Measurements from ENCODE around the gene ATXN10.
A peak's percentile ranks its signal among the peaks of the same experiment; 100 is the strongest.
"Not testable (repeated sequence)": the region's sequence is repeated elsewhere in the genome, so short reads cannot be mapped to it uniquely, and the experiment has no call there.

Gene ATXN10

GRCh38 chr22:45644714-45645113 lies 26.9 kb upstream of the ATXN10 start:
- DNase-seq (ENCODE audit: low read depth in 2 of 2), result no peak

- DNase-seq (ENCODE audit: low read depth in 2 of 2), result no peak
These were observed 26.5 kb upstream of the ATXN10 start for GRCh38 chr22:45645150-45645525.

DNA sequence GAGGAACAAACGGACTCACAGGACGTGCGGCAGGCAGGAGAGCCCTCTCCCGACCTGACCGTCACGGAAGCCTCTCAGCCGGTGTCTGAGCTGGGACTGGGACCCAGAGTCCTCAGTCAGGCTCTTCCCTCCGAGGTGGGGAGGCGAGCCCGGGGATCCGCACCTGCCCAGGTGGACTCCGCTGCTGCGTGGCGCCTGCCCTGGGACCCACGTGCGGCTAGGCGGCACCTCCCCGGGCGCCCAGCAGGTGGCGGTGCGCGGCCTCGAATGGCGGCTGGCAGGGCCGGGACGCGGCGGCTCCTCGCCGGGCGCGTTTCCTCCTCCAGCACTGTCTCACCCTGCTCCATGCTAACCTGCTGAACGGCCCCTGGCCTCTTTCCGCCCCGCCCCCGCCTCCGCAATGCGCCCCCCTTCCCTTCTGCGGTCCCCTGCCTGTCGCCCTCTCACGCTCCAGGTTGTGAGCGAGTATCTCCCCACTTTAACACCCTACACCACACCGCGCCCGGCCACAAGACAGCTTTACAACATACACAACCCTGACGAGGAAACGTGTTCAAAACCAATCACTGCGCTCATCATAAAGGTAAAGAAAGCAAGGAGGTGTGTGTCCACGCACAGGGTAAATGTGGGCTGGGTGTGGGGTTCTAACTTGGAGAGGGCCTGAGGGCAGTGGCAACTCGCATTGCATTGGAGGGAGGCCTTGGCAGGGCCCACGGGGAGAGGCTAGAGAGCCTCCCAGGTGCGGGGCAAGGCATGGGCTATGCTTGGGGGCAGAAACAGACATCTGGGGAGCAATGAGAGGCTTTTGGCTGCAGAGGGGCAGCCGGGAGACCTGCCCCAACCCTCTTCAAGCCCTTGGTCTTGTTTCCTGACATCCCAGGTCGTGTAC lies 25.9 kb upstream of the ATXN10 start:
- DNase-seq (ENCODE audit: low read depth in 2 of 2), result peak; percentile 50 to 68

GRCh38 chr22:45647532-45648225 lies 24.0 kb upstream of the ATXN10 start:
- no peak for DNase-seq (ENCODE audit: low read depth in 2 of 2)

DNA sequence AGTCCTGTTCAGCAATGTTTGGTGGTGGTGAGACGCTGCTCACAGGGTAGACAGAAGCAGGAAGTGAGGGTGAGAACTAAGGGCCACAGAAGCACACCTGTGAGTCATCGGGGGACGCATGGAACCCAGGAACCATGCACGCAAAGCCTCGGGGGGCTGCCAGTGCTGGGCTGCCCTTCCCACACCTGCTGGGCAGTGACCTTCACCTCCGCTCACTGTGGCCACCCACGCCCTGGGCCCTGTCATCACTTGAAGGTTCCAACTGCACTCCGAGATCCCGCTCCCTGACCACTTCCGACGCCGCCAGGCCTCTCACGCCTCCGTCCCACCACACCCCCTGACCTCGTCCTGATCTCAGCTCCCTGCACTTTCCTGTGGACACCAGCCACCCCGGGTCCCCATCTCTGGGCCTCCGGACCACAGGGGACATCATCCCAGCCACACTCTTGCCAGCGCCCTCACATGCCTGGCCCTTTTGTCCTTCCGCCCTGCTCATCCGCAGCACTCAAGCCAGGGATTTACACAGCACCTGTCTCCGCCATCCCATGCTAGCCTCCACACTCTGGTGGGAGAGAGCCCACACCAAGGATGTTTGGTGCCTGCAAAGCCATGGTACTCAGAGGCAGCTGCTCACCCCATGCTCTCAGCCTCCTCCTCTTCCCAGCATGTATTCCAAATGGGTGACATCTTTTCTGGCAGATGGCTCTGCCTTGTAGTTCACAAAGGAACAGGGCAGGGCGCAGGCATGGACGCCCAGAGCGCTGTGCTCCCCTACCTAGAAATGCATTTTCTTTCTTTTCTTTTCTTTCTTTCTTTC lies 23.1 kb upstream of the ATXN10 start:
- DNase-seq (ENCODE audit: low read depth in 2 of 2), result no peak

DNA sequence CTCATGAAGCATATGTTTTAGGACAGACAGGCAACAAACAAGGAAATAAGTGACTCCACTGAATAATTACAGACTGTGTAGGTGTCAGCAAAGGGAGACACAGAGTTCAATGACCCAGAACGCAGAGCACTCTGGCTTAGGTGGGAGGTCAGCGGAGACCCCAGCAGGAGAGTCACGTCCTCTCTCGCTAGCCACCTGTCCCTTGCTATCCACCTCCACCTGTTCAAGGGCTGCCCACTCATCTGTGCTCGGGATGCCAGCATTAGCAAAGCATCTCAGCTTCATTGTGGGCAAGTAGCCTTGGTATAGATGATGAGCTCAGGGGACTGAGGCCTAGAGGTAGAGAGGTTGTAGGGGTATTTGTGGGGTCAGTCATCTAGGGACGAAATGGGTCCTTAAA lies 21.8 kb upstream of the ATXN10 start:
- no peak for DNase-seq (ENCODE audit: low read depth in 2 of 2)

DNA sequence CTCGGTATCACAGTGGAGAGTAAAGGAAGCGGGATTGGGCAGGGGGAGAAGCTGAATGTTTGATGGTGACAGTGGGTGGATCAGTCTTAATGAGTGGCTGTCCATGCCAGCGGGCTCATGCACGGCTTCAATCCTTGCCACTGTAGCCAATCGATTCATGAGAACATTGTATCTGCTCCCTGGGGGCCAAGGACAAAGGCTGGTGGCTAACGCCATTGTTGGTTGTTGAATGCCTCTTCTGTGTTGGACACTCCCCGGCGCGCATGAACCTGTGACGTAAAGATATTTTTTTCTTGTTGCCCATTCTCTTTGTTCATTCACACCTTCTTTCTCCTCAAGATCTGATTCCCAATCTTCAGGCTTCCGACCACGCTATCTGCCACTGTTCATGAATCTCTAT lies 20.9 kb upstream of the ATXN10 start:
- DNase-seq (ENCODE audit: low read depth in 2 of 2), result no peak

- no peak for DNase-seq (ENCODE audit: low read depth in 2 of 2)
These were observed 19.6 kb upstream of the ATXN10 start for GRCh38 chr22:45651931-45652528.

GRCh38 chr22:45656577-45656976 lies 15.1 kb upstream of the ATXN10 start:
- no peak for DNase-seq (ENCODE audit: low read depth in 2 of 2)

DNA sequence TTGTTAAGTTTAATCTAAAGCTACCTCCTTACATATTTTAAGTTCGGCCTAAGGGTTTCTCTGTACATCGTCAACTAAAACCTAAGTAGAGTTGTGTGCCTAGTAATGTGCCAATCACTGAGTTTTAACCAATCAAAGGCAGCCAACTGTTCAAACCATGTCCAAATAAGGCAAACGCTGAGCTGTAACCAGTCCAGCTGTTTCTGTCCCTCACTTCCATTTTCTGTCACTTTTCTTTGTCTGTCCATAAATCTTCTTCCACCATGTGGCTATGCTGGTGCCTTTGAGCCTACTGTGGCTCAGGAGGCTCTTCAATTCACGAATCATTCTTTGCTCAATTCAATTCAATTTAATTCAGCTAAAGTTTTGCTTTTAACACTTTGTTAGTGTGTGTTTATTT lies 13.9 kb upstream of the ATXN10 start:
- DNase-seq (ENCODE audit: low read depth in 2 of 2), result no peak

- no peak for DNase-seq (ENCODE audit: low read depth in 2 of 2)
These were observed 7.4 kb upstream of the ATXN10 start for GRCh38 chr22:45664136-45664646.

DNA sequence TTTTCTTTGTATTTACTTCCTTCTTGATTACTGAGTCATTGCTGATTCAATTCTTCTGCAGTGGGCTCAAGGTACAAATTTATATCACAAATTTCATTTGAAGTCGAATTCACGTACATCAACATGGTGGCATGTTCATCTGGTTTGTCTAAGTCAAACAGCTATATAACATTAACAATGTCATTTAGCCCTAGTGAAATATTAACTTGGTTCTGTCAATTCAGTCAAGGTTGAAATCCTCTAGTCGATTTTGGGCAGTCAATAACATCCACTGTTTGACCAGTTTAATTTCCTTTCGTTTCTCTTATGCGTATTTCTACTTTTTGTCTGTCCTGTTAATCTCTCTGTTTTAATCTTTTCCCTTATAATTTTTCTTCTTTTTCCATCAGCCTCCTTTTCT lies 4.1 kb upstream of the ATXN10 start:
- DNase-seq (ENCODE audit: low read depth in 2 of 2), result no peak

- DNase-seq (ENCODE audit: low read depth in 2 of 2), result not testable (repeated sequence)
These were observed 1.3 kb upstream of the ATXN10 start for GRCh38 chr22:45670363-45670762.

GRCh38 chr22:45670981-45671782 lies 452 bp upstream of the ATXN10 start:
- no peak for DNase-seq (ENCODE audit: low read depth in 2 of 2)

- no peak for DNase-seq (ENCODE audit: low read depth in 2 of 2)
These were observed 1.2 kb downstream of the ATXN10 start for GRCh38 chr22:45672564-45673481.

DNA sequence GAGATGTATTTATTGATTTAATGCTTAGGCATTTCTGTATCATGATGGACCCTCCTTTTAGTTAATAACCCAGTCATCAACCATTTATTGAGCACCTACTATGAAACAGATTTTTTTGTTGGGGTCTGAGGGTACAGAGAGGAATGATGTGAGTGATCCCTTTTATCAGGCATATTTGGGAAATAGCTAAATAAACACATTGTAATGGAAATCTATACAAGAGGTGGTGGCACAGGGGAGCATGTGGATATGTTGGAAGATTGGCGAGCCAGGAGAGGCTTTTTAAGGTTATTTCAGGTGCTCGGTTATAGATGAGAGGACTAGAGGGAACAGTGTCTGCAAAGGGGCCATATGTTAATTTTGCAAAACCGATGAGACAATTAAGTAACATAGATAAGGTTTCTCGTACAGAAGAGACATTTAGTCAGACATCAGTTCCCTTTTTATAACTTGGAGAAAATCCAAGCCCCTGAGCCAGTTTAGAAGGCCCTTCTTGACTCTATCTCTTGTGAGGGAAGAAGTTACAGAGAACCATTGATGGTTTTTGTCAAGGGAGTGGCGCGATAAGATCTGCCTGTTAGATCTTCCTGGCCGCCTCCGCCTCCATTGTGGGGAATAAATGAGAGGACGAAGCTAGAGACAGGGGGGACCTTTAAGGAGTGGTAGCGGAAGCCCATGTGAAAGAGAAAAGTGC lies 2.0 kb downstream of the ATXN10 start:
- DNase-seq (ENCODE audit: low read depth in 2 of 2), result no peak

DNA sequence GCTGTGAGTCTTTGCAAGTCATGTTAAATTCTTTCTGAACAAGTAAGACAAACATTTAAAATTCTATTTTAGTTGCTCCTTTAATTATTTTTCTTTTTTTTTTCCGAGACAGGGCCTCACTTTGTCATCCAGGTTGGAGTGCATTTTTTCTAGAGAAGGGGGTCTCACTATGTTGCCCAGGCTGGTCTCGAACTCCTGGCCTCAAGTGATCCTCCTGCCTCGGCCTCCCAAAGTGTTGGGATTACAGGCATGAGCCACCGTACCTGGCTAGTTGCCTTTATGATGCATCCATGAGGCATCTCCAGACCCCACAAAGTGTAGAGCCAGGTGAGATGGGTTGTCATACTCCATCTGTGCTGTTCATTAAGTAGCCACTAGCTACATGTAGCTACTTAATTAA lies 4.4 kb downstream of the ATXN10 start:
- no peak for DNase-seq (ENCODE audit: low read depth in 2 of 2)

DNA sequence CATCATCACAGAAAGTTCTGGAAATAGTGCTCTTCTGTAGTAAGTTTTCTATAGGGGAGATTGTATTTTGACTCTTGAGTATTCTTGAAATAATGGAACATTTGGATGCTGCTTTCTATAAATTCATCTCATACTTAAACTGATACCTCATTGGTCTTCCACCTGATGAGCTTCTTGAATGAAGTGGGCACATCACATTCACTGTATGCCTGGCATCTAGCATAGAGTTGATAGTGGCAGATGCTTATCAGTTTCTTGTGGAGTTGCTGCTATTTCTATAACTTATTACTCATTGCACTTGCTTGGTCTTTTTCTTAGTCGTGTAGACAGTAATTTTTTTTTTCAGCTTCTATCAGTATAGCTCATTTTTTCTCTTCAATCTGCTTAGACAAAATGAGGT lies 5.4 kb downstream of the ATXN10 start:
- no peak for DNase-seq (ENCODE audit: low read depth in 2 of 2)

Measured in stimulated activated CD8-positive, alpha-beta memory T cell treated with anti-CD3 and anti-CD28 coated beads, Interleukin-7, amount 100 ng/mL, for 4 hours (primary cell).